Activated naive CD8-positive, alpha-beta T cell (primary cell): Measurements from ENCODE around the gene GMEB2.
"Not testable (repeated sequence)": the region's sequence is repeated elsewhere in the genome, so short reads cannot be mapped to it uniquely, and the experiment has no call there.

Experiments
- H3K27ac Mint-ChIP-seq: one replicate; pipeline ENCODE4 v1.8.0; 2021; ENCODE audit warnings: mixed read lengths
- H3K27me3 Mint-ChIP-seq: one replicate; pipeline ENCODE4 v1.8.0; 2021; ENCODE audit warnings: mixed read lengths
- H3K36me3 Mint-ChIP-seq: one replicate; pipeline ENCODE4 v1.8.0; 2021; ENCODE audit warnings: mixed read lengths
- H3K4me1 Mint-ChIP-seq: one replicate; pipeline ENCODE4 v1.8.0; 2021; ENCODE audit warnings: low read depth, mixed read lengths
- H3K4me3 Mint-ChIP-seq: one replicate; pipeline ENCODE4 v1.8.0; 2021; ENCODE audit warnings: mild to moderate bottlenecking, mixed read lengths
- H3K9me3 Mint-ChIP-seq: one replicate; pipeline ENCODE4 v1.8.0; 2021; ENCODE audit warnings: low read depth, mixed read lengths

Gene GMEB2

DNA sequence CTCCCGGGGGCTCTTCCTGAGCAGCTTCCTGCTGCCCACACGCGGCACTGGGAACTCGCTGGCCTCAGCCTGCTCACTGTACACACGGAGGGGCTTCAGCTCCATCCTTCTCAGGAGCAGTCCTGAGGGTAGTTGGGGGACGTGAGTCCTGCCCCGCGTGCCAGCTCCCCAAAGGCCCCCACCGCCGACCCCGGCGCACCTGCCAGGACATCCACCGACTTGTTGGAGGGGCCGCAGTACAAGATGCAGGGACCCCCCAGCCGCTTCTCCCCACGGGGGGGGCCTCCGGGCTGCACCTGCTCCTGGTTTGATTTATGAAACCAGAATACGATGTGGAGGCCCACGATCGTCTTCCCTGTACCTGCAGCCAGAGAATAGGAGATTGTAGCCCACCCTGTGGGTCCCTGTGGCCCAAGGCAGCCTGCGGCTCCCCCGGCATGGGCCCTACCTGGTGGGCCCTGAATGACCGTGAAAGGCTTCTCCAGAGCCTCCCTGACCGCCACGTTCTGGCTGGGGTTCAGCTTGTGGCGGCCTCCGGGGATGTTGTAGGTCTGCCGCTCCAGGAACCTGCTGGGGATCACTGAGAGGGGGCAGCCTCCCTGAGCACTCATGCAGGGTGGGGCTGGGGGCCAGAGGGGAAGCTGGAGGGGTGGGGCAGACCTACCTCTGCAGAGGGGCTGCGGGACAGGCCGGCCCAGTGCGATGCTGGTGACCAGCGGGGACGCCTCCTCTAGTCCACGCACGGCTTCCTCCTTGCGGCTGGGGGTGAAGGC is 65.1 kb downstream of the GMEB2 start:
- Mint-ChIP-seq H3K27me3 (no peaks in the 10 kb centered on the region), H3K9me3 (no peaks in the 10 kb centered on the region), H3K27ac (no peak overlapping the region), H3K36me3 (peaks cover 2% of the 10 kb centered on the region), H3K4me1 (peaks cover 2% of the 10 kb centered on the region), H3K4me3 (no peak overlapping the region)

- no peaks in the 10 kb centered on the region for H3K27me3 Mint-ChIP-seq
- no peaks in the 10 kb centered on the region for H3K9me3 Mint-ChIP-seq
- H3K27ac Mint-ChIP-seq = no peak overlapping the region
- H3K36me3 Mint-ChIP-seq = peaks cover 2% of the 10 kb centered on the region
- peaks cover 2% of the 10 kb centered on the region for H3K4me1 Mint-ChIP-seq
- H3K4me3 Mint-ChIP-seq = no peak overlapping the region
Observed at GRCh38 chr20:63560856-63561609, 65.9 kb downstream of the GMEB2 start.

DNA sequence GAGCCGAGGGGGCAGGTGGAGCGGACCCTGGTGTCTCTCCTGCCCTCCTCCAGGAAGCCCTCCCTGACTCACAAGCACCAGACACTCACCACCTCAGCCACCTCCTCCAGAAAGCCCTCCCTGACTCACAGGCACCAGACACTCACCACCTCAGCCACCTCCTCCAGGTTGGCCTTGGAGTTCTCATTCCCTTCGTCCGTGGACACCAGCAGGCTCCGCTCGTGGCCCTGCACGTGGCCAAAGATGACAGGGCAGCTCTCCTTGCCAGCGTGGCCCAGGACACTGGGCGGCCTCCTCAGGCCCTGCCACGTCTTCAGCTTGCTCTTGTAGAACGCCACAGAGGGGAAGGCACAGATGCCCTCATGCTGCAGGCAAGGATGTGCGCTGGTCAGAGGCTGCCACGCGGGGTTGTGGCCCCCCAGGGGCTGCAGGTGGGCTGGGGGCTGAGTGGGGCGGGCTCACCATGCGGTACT is 66.5 kb downstream of the GMEB2 start:
- no peak overlapping the region for H3K4me3 Mint-ChIP-seq
- no peaks in the 10 kb centered on the region for H3K9me3 Mint-ChIP-seq
- no peaks in the 10 kb centered on the region for H3K27me3 Mint-ChIP-seq
- H3K27ac Mint-ChIP-seq = no peak overlapping the region
- H3K36me3 Mint-ChIP-seq = peaks cover 2% of the 10 kb centered on the region
- H3K4me1 Mint-ChIP-seq = peaks cover 2% of the 10 kb centered on the region

DNA sequence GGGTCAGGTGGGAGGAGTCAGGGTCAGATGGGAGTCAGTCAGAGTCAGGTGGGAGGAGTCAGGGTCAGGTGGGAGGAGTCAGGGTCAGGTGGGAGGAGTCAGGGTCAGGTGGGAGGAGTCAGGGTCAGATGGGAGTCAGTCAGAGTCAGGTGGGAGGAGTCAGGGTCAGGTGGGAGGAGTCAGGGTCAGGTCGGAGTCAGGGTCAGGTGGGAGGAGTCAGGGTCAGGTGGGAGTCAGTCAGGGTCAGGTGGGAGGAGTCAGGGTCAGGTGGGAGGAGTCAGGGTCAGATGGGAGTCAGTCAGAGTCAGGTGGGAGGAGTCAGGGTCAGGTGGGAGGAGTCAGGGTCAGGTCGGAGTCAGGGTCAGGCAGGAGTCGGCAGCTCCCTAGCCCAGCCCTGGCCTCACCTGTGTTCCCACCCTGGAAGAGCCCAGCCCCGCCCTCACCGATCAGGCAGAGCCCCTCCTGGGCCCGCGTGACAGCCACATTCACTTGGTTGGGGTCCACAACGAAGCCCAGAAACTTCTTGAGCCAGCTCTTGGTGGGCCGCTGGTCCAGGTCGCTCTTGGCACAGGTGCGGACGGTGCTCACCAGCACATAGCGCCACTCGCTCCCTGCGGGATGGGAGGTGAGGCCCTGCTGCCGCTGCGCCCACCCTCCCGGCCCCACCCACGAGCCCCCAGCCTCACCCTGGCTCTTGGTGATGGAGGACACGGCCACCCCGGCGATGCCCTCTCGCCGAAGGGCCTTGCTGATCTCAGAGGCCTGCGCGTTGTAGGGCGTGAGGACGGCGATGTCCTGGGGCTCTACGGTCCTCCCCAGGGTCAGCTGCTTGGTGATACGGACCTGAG is 67.2 kb downstream of the GMEB2 start:
- not testable (repeated sequence) for H3K9me3 Mint-ChIP-seq, H3K4me1 Mint-ChIP-seq, H3K36me3 Mint-ChIP-seq, H3K27me3 Mint-ChIP-seq, H3K27ac Mint-ChIP-seq, H3K4me3 Mint-ChIP-seq

DNA sequence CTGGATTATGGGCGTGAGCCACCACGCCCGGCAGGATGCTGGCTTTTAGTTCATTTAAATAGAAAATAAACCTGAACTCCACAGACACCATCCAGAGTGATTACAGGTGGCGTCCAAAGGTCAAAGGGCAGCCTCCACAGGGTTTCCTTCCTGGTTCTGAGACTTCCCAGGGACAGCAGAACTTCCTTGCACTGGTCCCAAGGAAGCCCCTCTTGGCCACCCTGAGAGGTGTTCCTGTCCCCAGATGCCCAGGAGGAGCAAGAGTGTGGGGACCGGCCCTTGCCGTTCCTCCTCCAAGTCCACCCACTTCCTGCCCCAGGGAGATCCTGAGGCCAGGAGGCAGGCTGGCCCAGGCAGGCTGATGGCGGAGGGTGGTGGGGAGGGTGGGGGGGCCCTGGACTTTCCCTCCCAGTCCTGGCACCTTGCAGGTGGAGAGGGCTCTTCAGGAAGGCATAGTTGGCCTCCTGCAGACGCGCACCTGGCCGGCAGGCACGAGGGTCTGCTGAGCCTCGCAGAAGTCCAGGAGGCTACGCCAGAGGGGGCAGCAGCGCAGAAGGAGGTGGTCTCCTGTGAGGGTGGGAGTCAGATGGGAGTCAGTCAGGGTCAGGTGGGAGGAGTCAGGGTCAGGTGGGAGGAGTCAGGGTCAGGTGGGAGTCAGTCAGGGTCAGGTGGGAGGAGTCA is 68.0 kb downstream of the GMEB2 start:
- Mint-ChIP-seq H3K4me3 (no peak overlapping the region), H3K27me3 (no peaks in the 10 kb centered on the region), H3K4me1 (peaks cover 2% of the 10 kb centered on the region), H3K36me3 (peaks cover 2% of the 10 kb centered on the region), H3K27ac (no peak overlapping the region), H3K9me3 (no peaks in the 10 kb centered on the region)

DNA sequence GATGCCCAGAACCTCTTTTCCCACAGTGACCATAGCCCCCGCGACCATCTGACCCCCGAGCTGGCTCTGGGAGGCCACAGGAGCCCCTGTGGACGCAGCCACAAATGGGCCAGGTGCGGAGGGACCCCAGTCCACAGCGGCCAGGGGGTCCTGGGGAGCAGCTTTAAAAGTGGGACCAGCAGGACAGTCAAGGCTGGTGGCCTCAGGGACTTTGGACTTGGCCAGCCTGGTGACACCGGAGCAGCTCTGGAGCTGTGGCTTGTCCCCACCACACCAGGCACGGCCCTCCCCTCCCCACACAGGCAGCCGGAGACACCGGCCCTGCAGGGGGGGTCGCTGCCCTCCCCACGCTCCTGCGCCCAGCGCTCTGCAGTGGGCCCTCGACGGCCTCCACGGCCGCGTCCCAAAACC is 69.4 kb downstream of the GMEB2 start:
- no peak overlapping the region for H3K27ac Mint-ChIP-seq
- H3K36me3 Mint-ChIP-seq = peaks cover 2% of the 10 kb centered on the region
- no peaks in the 10 kb centered on the region for H3K9me3 Mint-ChIP-seq
- H3K27me3 Mint-ChIP-seq = no peaks in the 10 kb centered on the region
- no peak overlapping the region for H3K4me3 Mint-ChIP-seq
- H3K4me1 Mint-ChIP-seq = peaks cover 9% of the 10 kb centered on the region

DNA sequence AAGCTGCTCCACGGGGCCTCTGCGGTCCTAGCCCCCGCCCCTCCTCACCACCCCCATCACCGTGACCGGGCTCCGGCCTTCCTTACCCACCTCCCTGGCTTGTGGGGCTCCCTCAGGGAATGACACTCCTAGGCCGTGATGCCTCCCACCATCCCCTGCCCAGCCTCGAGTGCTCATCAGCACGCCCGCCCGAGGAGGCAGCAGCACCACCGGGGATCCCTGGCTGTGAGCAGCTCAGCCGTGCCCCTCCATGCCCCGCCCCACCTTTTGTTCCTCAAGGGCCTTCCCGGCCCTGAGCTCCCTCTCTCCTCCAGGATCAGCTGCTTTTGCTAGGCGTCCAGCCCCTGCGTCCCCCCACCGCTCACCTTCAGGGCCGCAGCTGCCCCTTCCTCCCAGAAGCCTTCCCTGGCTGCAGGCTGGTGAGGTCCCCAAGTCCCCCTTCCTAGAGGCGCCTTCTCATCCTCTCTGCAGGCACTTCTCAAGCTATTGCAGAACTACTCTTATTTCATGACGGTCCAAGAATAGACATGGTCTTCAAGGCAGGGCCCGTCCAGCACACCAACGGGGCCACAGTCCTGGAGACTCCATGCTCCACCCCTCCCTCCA is 69.9 kb downstream of the GMEB2 start:
- Mint-ChIP-seq H3K4me3 (no peak overlapping the region), H3K4me1 (peaks cover 10% of the 10 kb centered on the region), H3K27ac (no peak overlapping the region), H3K36me3 (peaks cover 2% of the 10 kb centered on the region), H3K9me3 (no peaks in the 10 kb centered on the region), H3K27me3 (no peaks in the 10 kb centered on the region)

GRCh38 chr20:63555661-63556381 is 71.1 kb downstream of the GMEB2 start:
- Mint-ChIP-seq H3K4me3 (no peak overlapping the region), H3K4me1 (peaks cover 13% of the 10 kb centered on the region), H3K27ac (no peak overlapping the region), H3K9me3 (no peaks in the 10 kb centered on the region), H3K27me3 (no peaks in the 10 kb centered on the region), H3K36me3 (peaks cover 2% of the 10 kb centered on the region)

- peaks cover 11% of the 10 kb centered on the region for H3K4me1 Mint-ChIP-seq
- no peak overlapping the region for H3K27ac Mint-ChIP-seq
- H3K36me3 Mint-ChIP-seq = no peaks in the 10 kb centered on the region
- H3K4me3 Mint-ChIP-seq = peak overlapping the region; percentile 70
- no peaks in the 10 kb centered on the region for H3K9me3 Mint-ChIP-seq
- no peaks in the 10 kb centered on the region for H3K27me3 Mint-ChIP-seq
Observed at GRCh38 chr20:63554361-63555278, 72.3 kb downstream of the GMEB2 start.

DNA sequence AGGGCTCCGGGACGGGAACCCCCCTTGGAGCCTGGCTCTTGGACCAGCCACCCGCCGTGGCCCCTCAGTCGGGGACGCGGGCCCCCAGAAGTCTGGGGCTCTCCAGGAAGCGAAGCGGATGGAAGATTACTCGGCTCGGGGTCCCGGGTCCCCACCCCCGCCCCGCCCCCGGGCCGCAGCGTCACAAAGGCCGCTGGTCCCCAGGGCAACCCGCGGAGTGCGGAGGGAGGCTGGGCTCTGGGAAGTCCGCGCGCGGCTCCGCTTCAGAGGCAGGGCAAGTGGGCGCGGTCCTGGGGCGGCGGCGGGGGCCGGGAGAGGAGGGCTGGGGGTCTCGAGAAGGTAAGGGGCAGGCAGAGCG is 73.0 kb downstream of the GMEB2 start, which contains the start of gene FNDC11:
FNDC11 (plus strand) TSS at position 227 of the 358 bp plus-strand sequence. CDS start 1,505 bp downstream, outside the sequence.
- H3K27ac Mint-ChIP-seq = peak within 1 kb of the TSS; percentile 28
- peaks cover 15% of the 10 kb centered on the region for H3K4me1 Mint-ChIP-seq
- no peaks in the 10 kb centered on the region for H3K27me3 Mint-ChIP-seq
- no peaks in the 10 kb centered on the region for H3K9me3 Mint-ChIP-seq
- H3K4me3 Mint-ChIP-seq = peak within 1 kb of the TSS; percentile 70
- H3K36me3 Mint-ChIP-seq = no peaks in the 10 kb centered on the region

DNA sequence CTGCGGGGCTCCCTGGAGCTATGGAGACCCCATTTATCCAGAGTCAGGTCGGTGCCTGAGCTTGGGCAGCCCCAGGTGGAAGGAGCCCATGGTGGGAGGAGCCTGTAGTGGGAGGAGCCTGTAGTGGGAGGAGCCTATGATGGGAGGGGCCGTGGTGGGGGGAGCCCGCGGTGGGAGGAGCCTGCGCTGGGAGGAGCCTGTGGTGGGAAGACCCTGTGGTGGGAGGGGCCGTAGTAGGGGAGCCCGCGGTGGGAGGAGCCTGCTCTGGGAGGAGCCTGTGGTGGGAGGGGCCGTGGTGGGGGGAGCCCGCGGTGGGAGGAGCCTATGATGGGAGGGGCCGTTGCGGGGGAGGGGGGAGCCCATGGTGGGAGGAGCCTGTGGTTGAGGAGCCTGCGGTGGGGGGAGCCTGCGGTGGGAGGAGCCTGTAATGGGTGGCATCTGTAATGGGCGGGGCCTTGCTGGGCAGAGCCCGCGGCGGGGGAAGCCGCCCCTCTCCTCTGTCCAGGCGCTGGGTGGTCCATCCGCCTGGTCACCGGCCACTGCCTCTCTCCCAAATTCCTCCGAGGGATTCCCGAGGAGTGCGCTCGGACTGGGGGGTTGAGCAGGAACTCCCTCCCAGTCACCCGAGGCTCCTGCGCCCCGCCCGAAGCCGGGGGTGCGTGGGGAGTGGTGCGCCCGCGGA is 73.5 kb downstream of the GMEB2 start:
- Mint-ChIP-seq H3K4me1 (peaks cover 15% of the 10 kb centered on the region), H3K36me3 (no peaks in the 10 kb centered on the region), H3K4me3 (peak overlapping the region; percentile 70), H3K9me3 (no peaks in the 10 kb centered on the region), H3K27ac (no peak overlapping the region), H3K27me3 (no peaks in the 10 kb centered on the region)

- peak overlapping the region; percentile 54 for H3K27ac Mint-ChIP-seq
- H3K4me1 Mint-ChIP-seq = peaks cover 15% of the 10 kb centered on the region
- no peaks in the 10 kb centered on the region for H3K27me3 Mint-ChIP-seq
- no peaks in the 10 kb centered on the region for H3K36me3 Mint-ChIP-seq
- H3K4me3 Mint-ChIP-seq = peak overlapping the region; percentile 70
- H3K9me3 Mint-ChIP-seq = no peaks in the 10 kb centered on the region
Observed at GRCh38 chr20:63552481-63553249, 74.2 kb downstream of the GMEB2 start.
